Trophoblast cell (in vitro differentiated cells and primary cell): ENCODE measurements around the gene MMP24OS.

Experiments used
- DNase-seq, 2 donors: peaks; one replicate each; pipeline ENCODE4 v3.0.0-alpha.2; 2016
- H2AFZ ChIP-seq: 2 replicates; pipeline ENCODE4 v1.6.1; 2013; ENCODE audit warnings: low read length, moderate library complexity, mild to moderate bottlenecking; ENCODE audit not compliant: insufficient read depth, poor library complexity
- H2AK5ac ChIP-seq: 2 replicates; pipeline ENCODE4 v1.6.1; 2013; ENCODE audit warnings: mild to moderate bottlenecking, low read length
- H2BK120ac ChIP-seq: 2 replicates; pipeline ENCODE4 v1.6.1; 2013; ENCODE audit warnings: low read length, mild to moderate bottlenecking, moderate library complexity; ENCODE audit not compliant: insufficient read depth, poor library complexity
- H2BK12ac ChIP-seq: 2 replicates; pipeline ENCODE4 v1.6.1; 2013; ENCODE audit warnings: mild to moderate bottlenecking, low read length, moderate library complexity
- H2BK5ac ChIP-seq: 2 replicates; pipeline ENCODE4 v1.6.1; 2013; ENCODE audit warnings: low read length, low read depth, moderate library complexity, mild to moderate bottlenecking; ENCODE audit not compliant: poor library complexity
- H3K14ac ChIP-seq: 2 replicates; pipeline ENCODE4 v1.6.1; 2013; ENCODE audit warnings: mild to moderate bottlenecking, low read length
- H3K18ac ChIP-seq: 2 replicates; pipeline ENCODE4 v1.6.1; 2013; ENCODE audit warnings: mild to moderate bottlenecking, low read length
- H3K23ac ChIP-seq: 2 replicates; pipeline ENCODE4 v1.6.1; 2013; ENCODE audit warnings: low read length
- H3K27ac ChIP-seq: 2 replicates; pipeline ENCODE4 v1.5.1; 2013; ENCODE audit warnings: low read depth, mild to moderate bottlenecking, inconsistent platforms, low read length, moderate library complexity
- H3K27me3 ChIP-seq: 2 replicates; pipeline ENCODE4 v1.6.1; 2013; ENCODE audit warnings: inconsistent platforms, mild to moderate bottlenecking, low read length, moderate library complexity; ENCODE audit not compliant: insufficient read depth
- H3K36me3 ChIP-seq, 2 experiments: 1 replicate in 1 of 2; 2 replicates in 1 of 2; pipeline ENCODE4 v1.6.1; 2013; ENCODE audit warnings: low read length in 2 of 2, mild to moderate bottlenecking in 2 of 2, moderate library complexity in 1 of 2; ENCODE audit not compliant: insufficient read depth in 2 of 2, control insufficient read depth in 1 of 2
- H3K4ac ChIP-seq: 2 replicates; pipeline ENCODE4 v1.6.1; 2013; ENCODE audit warnings: low read depth, mild to moderate bottlenecking, low read length, moderate library complexity
- H3K4me1 ChIP-seq, 2 experiments: 1 replicate in 1 of 2; 2 replicates in 1 of 2; pipeline ENCODE4 v1.6.1; 2013; ENCODE audit warnings: low read length in 2 of 2, mild to moderate bottlenecking in 2 of 2, moderate library complexity in 1 of 2; ENCODE audit not compliant: insufficient read depth in 2 of 2, control insufficient read depth in 1 of 2
- H3K4me2 ChIP-seq: 2 replicates; pipeline ENCODE4 v1.6.1; 2013; ENCODE audit warnings: inconsistent platforms, mild to moderate bottlenecking, low read length, moderate library complexity
- H3K4me3 ChIP-seq: 2 replicates; pipeline ENCODE4 v1.5.1; 2013; ENCODE audit warnings: mild to moderate bottlenecking, low read depth, low read length, inconsistent platforms
- H3K79me1 ChIP-seq: one replicate; pipeline ENCODE4 v1.6.1; 2013; ENCODE audit warnings: low read length
- H3K79me2 ChIP-seq: 2 replicates; pipeline ENCODE4 v1.6.1; 2013; ENCODE audit warnings: low read length, mild to moderate bottlenecking; ENCODE audit not compliant: control insufficient read depth, insufficient read depth, poor library complexity
- H3K9ac ChIP-seq: 2 replicates; pipeline ENCODE4 v1.6.1; 2013; ENCODE audit warnings: mild to moderate bottlenecking, low read length
- H3K9me3 ChIP-seq: 2 replicates; pipeline ENCODE4 v1.6.1; 2013; ENCODE audit warnings: low read depth, mild to moderate bottlenecking, control low read depth, inconsistent platforms, low read length; ENCODE audit not compliant: insufficient read depth
- H4K12ac ChIP-seq: 2 replicates; pipeline ENCODE4 v1.6.1; 2013; ENCODE audit warnings: low read depth, mild to moderate bottlenecking, low read length, moderate library complexity
- H4K8ac ChIP-seq: 2 replicates; pipeline ENCODE4 v1.6.1; 2013; ENCODE audit warnings: low read depth, mild to moderate bottlenecking, low read length, moderate library complexity
- H4K91ac ChIP-seq: one replicate; pipeline ENCODE4 v1.6.1; 2013; ENCODE audit warnings: low read depth, mild to moderate bottlenecking, low read length, moderate library complexity
- WGBS: extraction: QIAGEN DNeasy Blood & Tissue Kit; methylation state at CpG from one replicate; pipeline ENCODE4 v1.1.7; 2013; ENCODE audit warnings: missing lambda C conversion rate; ENCODE audit not compliant: insufficient read length, insufficient coverage; ENCODE audit errors: extremely low coverage; 5-methylcytosine and 5-hydroxymethylcytosine counted together

Gene MMP24OS

GRCh38 chr20:35284267-35284991 lies 6.5 kb upstream of the MMP24OS start, which contains the start of gene EIF6:
TSS of gene EIF6 (minus strand) at chr20:35284772. CDS start at chr20:35284487, 285 bp downstream.
- Histone ChIP-seq H4K8ac (peak within 1 kb of the TSS; percentile 94), H3K27ac (peak within 1 kb of the TSS; percentile 83), H4K12ac (peak within 1 kb of the TSS; percentile 87), H2BK120ac (peak within 1 kb of the TSS; percentile 64), H3K4me3 (peak within 1 kb of the TSS; percentile 97), H3K4me2 (peak within 1 kb of the TSS; percentile 86), H2BK12ac (peak within 1 kb of the TSS; percentile 34), H2AK5ac (peak within 1 kb of the TSS; percentile 98), H3K14ac (peak within 1 kb of the TSS; percentile 94), H3K9me3 (peaks cover 5% of the 10 kb centered on the region), H2AFZ (peak within 1 kb of the TSS; percentile 97), H3K79me2 (peaks cover 13% of the 10 kb centered on the region), H3K27me3 (no peaks in the 10 kb centered on the region), H3K9ac (peak within 1 kb of the TSS; percentile 95), H3K36me3 (peaks cover 18 to 20% of the 10 kb centered on the region in 2 experiments), H3K23ac (no peak within 1 kb of the TSS), H3K4me1 (peaks cover 7 to 8% of the 10 kb centered on the region in 2 experiments), H3K4ac (peak within 1 kb of the TSS; percentile 93), H3K79me1 (peaks cover 10% of the 10 kb centered on the region), H4K91ac (peak within 1 kb of the TSS; percentile 85), H2BK5ac (peak within 1 kb of the TSS; percentile 77), H3K18ac (peak within 1 kb of the TSS; percentile 88)
- DNase-seq: peak; percentile 57 to 74
- WGBS: no CpG with 5 or more reads among the region's 61 CpGs

- H3K79me1 ChIP-seq: peaks cover 10% of the 10 kb centered on the region
- H3K9me3 ChIP-seq: peaks cover 5% of the 10 kb centered on the region
- H2BK120ac ChIP-seq: peak overlapping the region; percentile 64
- peak overlapping the region; percentile 87 for H4K12ac ChIP-seq
- H3K4me1 ChIP-seq: peaks cover 7 to 8% of the 10 kb centered on the region in 2 experiments
- H3K27ac ChIP-seq: peak overlapping the region; percentile 83
- peak in 1 of 2 donors; percentile 47 for DNase-seq
- peak overlapping the region; percentile 88 for H2AFZ ChIP-seq
- peaks cover 25 to 28% of the 10 kb centered on the region in 2 experiments for H3K36me3 ChIP-seq
- H3K79me2 ChIP-seq: peaks cover 13% of the 10 kb centered on the region
- peak overlapping the region; percentile 85 for H4K91ac ChIP-seq
- H3K27me3 ChIP-seq: no peaks in the 10 kb centered on the region
- peak overlapping the region; percentile 93 for H3K4ac ChIP-seq
- peak overlapping the region; percentile 94 for H4K8ac ChIP-seq
- WGBS: no CpG with 5 or more reads among the region's 24 CpGs
- peak overlapping the region; percentile 98 for H2AK5ac ChIP-seq
- no peak overlapping the region for H3K23ac ChIP-seq
- peak overlapping the region; percentile 88 for H3K18ac ChIP-seq
- H3K14ac ChIP-seq: peak overlapping the region; percentile 94
- H2BK5ac ChIP-seq: peak overlapping the region; percentile 77
- H3K4me2 ChIP-seq: peak overlapping the region; percentile 86
- H3K9ac ChIP-seq: peak overlapping the region; percentile 95
- peak overlapping the region; percentile 34 for H2BK12ac ChIP-seq
- H3K4me3 ChIP-seq: peak overlapping the region; percentile 97
Observed at GRCh38 chr20:35283441-35284266, 5.7 kb upstream of the MMP24OS start.

- Histone ChIP-seq H3K23ac (no peak overlapping the region), H3K9me3 (peaks cover 2% of the 10 kb centered on the region), H3K4ac (no peak overlapping the region), H3K4me1 (peaks cover 10 to 15% of the 10 kb centered on the region in 2 experiments), H3K4me2 (no peak overlapping the region), H3K18ac (no peak overlapping the region), H3K14ac (no peak overlapping the region), H3K27ac (no peak overlapping the region), H4K91ac (no peak overlapping the region), H3K79me2 (peaks cover 20% of the 10 kb centered on the region), H3K36me3 (peaks cover 35 to 36% of the 10 kb centered on the region in 2 experiments), H2BK5ac (no peak overlapping the region), H4K8ac (no peak overlapping the region), H3K27me3 (no peaks in the 10 kb centered on the region), H2BK12ac (no peak overlapping the region), H2BK120ac (no peak overlapping the region), H2AFZ (no peak overlapping the region), H3K79me1 (peaks cover 19% of the 10 kb centered on the region), H4K12ac (no peak overlapping the region), H3K9ac (no peak overlapping the region), H2AK5ac (no peak overlapping the region), H3K4me3 (no peak overlapping the region)
- WGBS: no CpG with 5 or more reads among the region's 10 CpGs
- no peak for DNase-seq
Observed at GRCh38 chr20:35281506-35282101, 3.7 kb upstream of the MMP24OS start.

- Histone ChIP-seq H3K27ac (no peak overlapping the region), H3K4me1 (peaks cover 14 to 18% of the 10 kb centered on the region in 2 experiments), H3K14ac (no peak overlapping the region), H4K8ac (no peak overlapping the region), H3K9me3 (peaks cover 2% of the 10 kb centered on the region), H3K27me3 (no peaks in the 10 kb centered on the region), H3K23ac (no peak overlapping the region), H4K12ac (no peak overlapping the region), H3K79me2 (peaks cover 20% of the 10 kb centered on the region), H3K4ac (no peak overlapping the region), H3K9ac (no peak overlapping the region), H2BK12ac (no peak overlapping the region), H2BK120ac (no peak overlapping the region), H3K18ac (no peak overlapping the region), H3K4me3 (no peak overlapping the region), H4K91ac (no peak overlapping the region), H3K4me2 (no peak overlapping the region), H2AFZ (no peak overlapping the region), H2BK5ac (no peak overlapping the region), H2AK5ac (no peak overlapping the region), H3K79me1 (peaks cover 19% of the 10 kb centered on the region), H3K36me3 (peaks cover 45 to 46% of the 10 kb centered on the region in 2 experiments)
- no peak for DNase-seq
- no CpG with 5 or more reads among the region's 6 CpGs for WGBS
Observed at GRCh38 chr20:35280523-35280922, 2.6 kb upstream of the MMP24OS start.
